SH-SY5Y (cell line): ENCODE measurements around the gene CD46.

ENCODE experiments used
- GATA2 ChIP-seq: IDR thresholded peaks from 2 replicates; pipeline ENCODE4 v1.6.1; 2011; ENCODE audit warnings: mild to moderate bottlenecking, low read depth, low read length
- GATA3 ChIP-seq: IDR thresholded peaks from 2 replicates; pipeline ENCODE4 v1.6.1; 2011; ENCODE audit warnings: low read depth, mild to moderate bottlenecking, low read length, moderate library complexity

DNA sequence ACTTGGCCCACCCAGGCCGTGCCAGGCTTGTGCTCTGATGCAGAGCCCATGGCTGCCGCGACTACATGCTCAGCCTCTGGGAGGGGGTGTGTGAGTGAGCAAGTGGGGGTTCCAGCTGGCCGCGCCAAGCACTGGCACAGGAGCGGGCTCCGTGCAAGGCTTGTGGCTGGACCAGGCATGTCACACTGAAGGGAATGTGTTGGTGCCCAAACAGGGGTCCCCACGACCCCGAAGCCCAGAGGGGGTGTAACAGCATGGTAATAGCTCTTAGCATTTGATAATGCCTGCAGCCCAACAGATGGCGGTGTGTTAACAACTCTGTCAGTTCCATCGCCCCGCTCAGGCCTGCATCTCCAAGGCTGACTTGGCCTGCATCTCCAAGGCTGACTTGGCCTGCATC lies 38.3 kb upstream of the CD46 start:
- TF ChIP-seq GATA2 = no peak
- TF ChIP-seq GATA3 = no peak
